Stomach (tissue), 9 donors: Measurements from ENCODE around the gene ATP2B3. TPM values are rescaled to one million over a fixed set of nuclear protein-coding genes. Genes with fewer than 3 reads are reported as not detected.

ENCODE experiments used
- DNase-seq, 2 donors: peaks; one replicate each; pipeline versions ENCODE4 v3.0.0 to v3.0.0-alpha.2; 2013 to 2019
- H3K27ac ChIP-seq, 5 donors: fragments of 200-600 bp in 4 of 5; sonication (generic) in 4 of 5; one replicate each; pipeline ENCODE4 v1.5.1; 2013 to 2019; ENCODE audit warnings: mild to moderate bottlenecking in 1 of 5, moderate library complexity in 1 of 5
- H3K27me3 ChIP-seq, 3 donors: fragments of 200-600 bp; sonication (generic); one replicate each; pipeline ENCODE4 v1.5.1; 2017 to 2019; ENCODE audit warnings: mixed run types in 1 of 3
- H3K36me3 ChIP-seq, 4 donors: fragments of 200-600 bp; sonication (generic); 1 replicate in 3 of 4; 2 replicates in 1 of 4; pipeline ENCODE4 v1.5.1; 2016 to 2019
- H3K4me1 ChIP-seq, 4 donors: fragments of 200-600 bp; sonication (generic); one replicate each; pipeline ENCODE4 v1.5.1; 2016 to 2019
- H3K4me3 ChIP-seq, 4 donors: fragments of 200-600 bp; sonication (generic) in 3 of 4; one replicate each; pipeline ENCODE4 v1.5.1; 2016 to 2019; ENCODE audit warnings: mild to moderate bottlenecking in 1 of 4
- H3K9me3 ChIP-seq, 4 donors: fragments of 200-600 bp; sonication (generic); one replicate each; pipeline ENCODE4 v1.5.1; 2016 to 2019
- EP300 ChIP-seq: sonication (generic); formaldehyde crosslinking; IDR thresholded peaks from one replicate; pipeline ENCODE4 v1.6.1; 2017; ENCODE audit warnings: antibody characterized with exemption
- POLR2A ChIP-seq, 4 donors: fragments of 450-650 bp; IDR thresholded peaks; one replicate each; pipeline ENCODE4 v1.6.1; 2016; ENCODE audit warnings: antibody characterized with exemption in 4 of 4, control low read depth in 2 of 4, mild to moderate bottlenecking in 1 of 4, moderate library complexity in 1 of 4
- POLR2AphosphoS5 ChIP-seq, 3 donors: sonication (generic); formaldehyde crosslinking; IDR thresholded peaks; one replicate each; pipeline ENCODE4 v1.6.1; 2016; ENCODE audit warnings: antibody characterized with exemption in 3 of 3
- WGBS, 5 donors: extraction: QIAGEN DNeasy Blood & Tissue Kit in 3 of 5; methylation state at CpG; one replicate each; pipeline versions ENCODE4 v1.1.5 to v1.1.7; 2013 to 2018; 5-methylcytosine and 5-hydroxymethylcytosine counted together
- intact Hi-C: fragments of 100-400 bp; cut with DNase I; formaldehyde crosslinking; loops from one replicate; pipeline ENCODE4 v1.15.1; 2023; ENCODE audit warnings: low total_unique reads
- polyA plus RNA-seq, 3 donors: library from polyadenylated mRNA; stranded (reverse); fragments of 200-250 nt; gene quantifications; one replicate each; pipeline ENCODE4 v1.2.3, GENCODE V29; 2013
- total RNA-seq, 5 donors: library from RNA; depleted of rRNA; stranded (reverse); fragments of >200 nt; gene quantifications; one replicate each; pipeline versions ENCODE4 v1.1.0 to v1.2.3, GENCODE V29; 2014 to 2016
- TF ChIP-seq, protein P1 (sequence below), 7 experiments: fragments of 450-650 bp in 4 of 7; fragments of 200-600 bp in 3 of 7; sonication (generic) in 3 of 7; IDR thresholded peaks; one replicate each; pipeline ENCODE4 v1.5.1; 2016 to 2019; ENCODE audit warnings: antibody characterized with exemption in 7 of 7, control low read depth in 2 of 7, mild to moderate bottlenecking in 1 of 7
- donor health status: healthy with polysubstance abuse.
- donor health status: Bipolar disorder and iron deficiency.
- donor health status: healthy.

The ATP2B3 gene
- total and polyA plus RNA-seq, 8 donors = 0.03 to 0.55 TPM; not detected in 6

GRCh38 chrX:153509592-153509991 is 7.8 kb upstream of the ATP2B3 start:
- WGBS, 5 donors = 80 to 87% (median 85%) methylated on average over 2 to 14 of the region's 14 CpGs

DNA sequence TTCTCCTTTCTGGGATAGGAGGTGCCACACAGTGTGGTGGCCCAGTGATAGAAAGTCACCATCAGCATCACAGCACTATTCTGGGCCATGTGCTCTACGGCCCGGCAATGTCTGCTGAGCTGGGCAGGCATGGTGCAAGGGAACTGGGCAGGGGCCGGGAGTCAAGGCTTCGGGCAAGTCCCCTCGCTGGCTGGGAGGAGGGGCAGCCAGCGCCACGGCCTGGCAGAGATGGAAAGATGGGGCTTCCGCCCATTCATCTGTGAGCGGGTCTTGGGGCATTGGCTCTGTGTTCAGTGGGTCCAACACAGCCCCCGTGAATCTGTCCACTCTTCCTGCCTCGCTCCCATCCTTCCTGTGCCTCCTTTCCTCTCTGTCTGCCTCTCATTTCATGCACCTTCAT is 7.1 kb upstream of the ATP2B3 start:
- H3K27ac ChIP-seq = no peak overlapping the region
- no peak overlapping the region for H3K4me3 ChIP-seq
- WGBS, 5 donors = 70 to 83% (median 74%) methylated on average over 10 to 11 of the region's 11 CpGs
- H3K36me3 ChIP-seq = no peaks in the 10 kb centered on the region
- intact Hi-C loops = no loop called here
- peaks cover 0 to 7% (median 3%) of the 10 kb centered on the region in 4 donors for H3K4me1 ChIP-seq
- peaks cover 0 to 18% (median 0%) of the 10 kb centered on the region in 3 donors for H3K27me3 ChIP-seq
- H3K9me3 ChIP-seq = no peaks in the 10 kb centered on the region
- TF ChIP-seq POLR2A (IDR thresholded peaks at IDR 0.05) (no peak), EP300 (no peak), POLR2AphosphoS5 (IDR thresholded peaks at IDR 0.05) (no peak)
- TF ChIP-seq, protein P1, sequence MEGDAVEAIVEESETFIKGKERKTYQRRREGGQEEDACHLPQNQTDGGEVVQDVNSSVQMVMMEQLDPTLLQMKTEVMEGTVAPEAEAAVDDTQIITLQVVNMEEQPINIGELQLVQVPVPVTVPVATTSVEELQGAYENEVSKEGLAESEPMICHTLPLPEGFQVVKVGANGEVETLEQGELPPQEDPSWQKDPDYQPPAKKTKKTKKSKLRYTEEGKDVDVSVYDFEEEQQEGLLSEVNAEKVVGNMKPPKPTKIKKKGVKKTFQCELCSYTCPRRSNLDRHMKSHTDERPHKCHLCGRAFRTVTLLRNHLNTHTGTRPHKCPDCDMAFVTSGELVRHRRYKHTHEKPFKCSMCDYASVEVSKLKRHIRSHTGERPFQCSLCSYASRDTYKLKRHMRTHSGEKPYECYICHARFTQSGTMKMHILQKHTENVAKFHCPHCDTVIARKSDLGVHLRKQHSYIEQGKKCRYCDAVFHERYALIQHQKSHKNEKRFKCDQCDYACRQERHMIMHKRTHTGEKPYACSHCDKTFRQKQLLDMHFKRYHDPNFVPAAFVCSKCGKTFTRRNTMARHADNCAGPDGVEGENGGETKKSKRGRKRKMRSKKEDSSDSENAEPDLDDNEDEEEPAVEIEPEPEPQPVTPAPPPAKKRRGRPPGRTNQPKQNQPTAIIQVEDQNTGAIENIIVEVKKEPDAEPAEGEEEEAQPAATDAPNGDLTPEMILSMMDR (IDR thresholded peaks at IDR 0.05) = no peak
- DNase-seq = no peak

More at GRCh38 chrX:153509592-153509991, 7.8 kb upstream of the ATP2B3 start:
- Histone ChIP-seq H3K27me3 (peaks cover 0 to 14% (median 0%) of the 10 kb centered on the region in 3 donors), H3K36me3 (no peaks in the 10 kb centered on the region), H3K4me3 (no peak overlapping the region), H3K27ac (no peak overlapping the region), H3K4me1 (peaks cover 0 to 7% (median 3%) of the 10 kb centered on the region in 4 donors), H3K9me3 (no peaks in the 10 kb centered on the region)
- no peak for DNase-seq
- TF ChIP-seq POLR2A (IDR thresholded peaks at IDR 0.05) (no peak), EP300 (no peak), POLR2AphosphoS5 (IDR thresholded peaks at IDR 0.05) (no peak)
- TF ChIP-seq, protein P1 (IDR thresholded peaks at IDR 0.05) = no peak
- intact Hi-C loops = no loop called here

GRCh38 chrX:153511784-153512500 is 5.5 kb upstream of the ATP2B3 start:
- peaks cover 0 to 18% (median 8%) of the 10 kb centered on the region in 3 donors for H3K27me3 ChIP-seq
- no peaks in the 10 kb centered on the region for H3K36me3 ChIP-seq
- TF ChIP-seq POLR2A (IDR thresholded peaks at IDR 0.05) (no peak), POLR2AphosphoS5 (IDR thresholded peaks at IDR 0.05) (no peak), EP300 (no peak)
- TF ChIP-seq, protein P1 (IDR thresholded peaks at IDR 0.05) = no peak
- H3K27ac ChIP-seq = no peak overlapping the region
- no peak for DNase-seq
- 68 to 87% (median 83%) methylated on average over 6 to 17 of the region's 17 CpGs for WGBS, 5 donors
- no peaks in the 10 kb centered on the region for H3K9me3 ChIP-seq
- intact Hi-C loops = no loop called here
- no peak overlapping the region for H3K4me3 ChIP-seq
- H3K4me1 ChIP-seq = peaks cover 0 to 7% (median 3%) of the 10 kb centered on the region in 4 donors

DNA sequence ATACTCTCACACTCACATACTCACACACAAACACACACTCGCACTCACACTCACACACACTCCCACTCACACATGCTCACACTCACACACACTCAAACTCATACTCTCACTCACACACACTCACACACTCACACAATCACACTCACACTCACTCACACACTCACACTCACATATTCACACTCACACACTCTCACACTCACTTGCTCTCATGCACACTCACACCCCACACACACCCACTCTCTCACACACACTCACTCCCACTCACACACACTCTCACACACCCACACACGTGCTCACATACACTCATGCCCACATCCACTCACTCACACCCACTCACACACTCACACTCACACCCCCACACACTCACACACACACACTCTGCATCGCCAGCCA is 4.9 kb upstream of the ATP2B3 start:
- 50 to 64% (median 61%) methylated on average over 2 to 3 of the region's 3 CpGs for WGBS, 5 donors
- Histone ChIP-seq H3K27ac (no peak overlapping the region), H3K4me3 (no peak overlapping the region), H3K27me3 (peaks cover 0 to 21% (median 14%) of the 10 kb centered on the region in 3 donors), H3K36me3 (no peaks in the 10 kb centered on the region), H3K9me3 (no peaks in the 10 kb centered on the region), H3K4me1 (peaks cover 0 to 4% (median 2%) of the 10 kb centered on the region in 4 donors)
- TF ChIP-seq, protein P1 (IDR thresholded peaks at IDR 0.05) = no peak
- TF ChIP-seq EP300 (no peak), POLR2AphosphoS5 (IDR thresholded peaks at IDR 0.05) (no peak), POLR2A (IDR thresholded peaks at IDR 0.05) (no peak)
- no peak for DNase-seq
- intact Hi-C loops = no loop called here
